HG02943 (cell line): ENCODE data around the gene ZNF627.
"Not testable (repeated sequence)": the region's sequence is repeated elsewhere in the genome, so short reads cannot be mapped to it uniquely, and the experiment has no call there.

ENCODE experiments used
- ATAC-seq: cut with Tn5 transposase; IDR thresholded peaks from one replicate; pipeline ENCODE4 v1.9.1; 2021; ENCODE audit warnings: mild to moderate bottlenecking, low read depth, moderate library complexity; ENCODE audit not compliant: unreplicated experiment

Gene ZNF627

DNA sequence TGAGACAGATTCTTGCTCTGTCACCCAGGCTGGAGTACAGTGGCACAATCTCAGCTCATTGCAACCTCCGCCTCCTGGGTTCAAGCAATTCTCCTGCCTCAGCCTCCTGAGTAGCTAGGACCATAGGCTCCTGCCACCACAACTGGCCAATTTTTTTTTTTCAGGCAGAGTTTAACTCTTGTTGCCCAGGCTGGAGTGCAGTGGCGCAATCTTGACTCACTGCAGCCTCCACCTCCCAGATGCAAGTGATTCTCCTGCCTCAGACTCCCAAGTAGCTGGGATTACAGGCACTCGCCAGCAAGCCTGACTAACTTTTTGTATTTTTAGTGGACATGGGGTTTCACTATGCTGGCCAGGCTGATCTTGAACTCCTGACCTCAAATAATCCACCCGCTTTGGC lies 23.5 kb upstream of the ZNF627 start:
- ATAC-seq, result not testable (repeated sequence)

DNA sequence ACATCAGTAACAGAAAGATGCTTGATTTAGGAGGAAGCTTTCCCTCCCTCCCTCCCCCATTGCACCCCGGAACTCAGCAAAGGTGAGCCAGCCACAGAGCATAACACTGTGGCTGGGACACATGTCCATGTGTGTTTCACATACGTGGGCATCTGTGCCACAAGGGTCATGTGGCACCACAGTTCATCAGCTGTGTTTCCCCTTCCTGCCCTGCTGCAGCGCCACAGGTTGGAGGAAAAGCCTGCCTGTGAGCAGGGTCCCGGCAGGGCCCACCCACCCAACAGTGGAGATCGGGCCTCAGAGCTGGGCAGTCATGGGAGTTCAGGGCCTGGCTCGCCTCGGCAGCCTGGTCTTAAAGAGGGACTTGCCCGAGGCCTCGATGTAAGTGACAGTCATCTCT lies 22.6 kb upstream of the ZNF627 start:
- no peak for ATAC-seq

DNA sequence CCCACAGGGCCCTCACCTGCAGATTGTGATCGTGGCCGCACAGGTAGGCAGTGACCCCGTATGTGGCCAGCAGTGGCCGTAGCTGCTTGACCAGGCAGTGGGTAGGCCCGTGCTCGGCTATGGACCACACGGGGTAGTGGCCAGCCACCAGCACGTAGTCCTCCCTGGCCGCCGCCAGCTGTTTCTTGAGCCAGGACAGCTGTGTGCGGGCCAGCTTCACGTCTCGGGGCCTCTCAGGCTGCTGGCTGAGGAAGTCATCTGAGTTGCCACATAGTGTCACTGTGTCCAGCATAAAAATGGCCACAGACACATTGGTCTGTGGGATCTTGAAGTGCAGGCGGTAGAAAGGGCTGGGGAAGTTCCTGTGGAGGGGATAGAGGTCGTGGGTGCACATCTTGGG lies 21.1 kb upstream of the ZNF627 start:
- ATAC-seq, result no peak

DNA sequence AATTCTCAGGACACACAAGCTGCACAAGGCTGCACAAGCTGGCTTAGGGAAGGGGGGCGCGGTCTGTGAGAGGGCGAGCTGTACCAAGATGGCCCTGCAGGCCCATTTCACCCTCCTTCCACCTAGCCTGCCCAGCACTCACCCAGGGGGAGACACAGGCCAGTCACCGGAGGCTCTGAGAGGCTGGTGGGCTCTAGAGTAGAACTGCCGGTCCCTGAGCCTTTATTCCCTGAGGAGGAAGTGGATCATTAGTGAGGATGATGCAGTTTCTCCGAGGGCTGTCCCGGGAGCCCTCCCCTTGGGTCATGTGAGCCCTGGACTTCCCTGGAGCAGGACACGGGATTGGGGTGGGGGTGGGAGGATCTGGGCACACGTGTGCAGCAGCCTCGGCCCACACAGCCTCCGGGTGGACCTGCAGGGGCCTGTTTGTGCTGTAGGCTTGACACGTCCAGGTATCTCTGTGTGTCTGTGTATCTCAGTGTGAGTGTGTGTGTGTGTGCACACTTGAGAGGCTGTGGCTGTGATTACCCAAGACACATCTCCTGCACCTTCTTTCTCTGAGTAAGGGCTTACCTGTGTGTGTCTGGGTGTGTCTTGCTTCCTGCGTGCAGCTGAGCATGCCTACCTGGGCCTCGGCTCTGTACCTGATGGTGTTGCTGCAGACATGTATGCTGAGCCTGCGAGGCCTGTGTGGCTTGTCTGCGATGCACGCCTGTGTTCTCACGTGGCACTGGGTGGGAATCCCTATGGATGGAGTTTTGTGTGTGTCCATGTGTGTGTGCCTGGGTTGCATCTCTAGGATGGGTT lies 19.6 kb upstream of the ZNF627 start, which contains the start of gene ACP5:
TSS of gene ACP5 (minus strand) at position 195 of the 807 bp plus-strand sequence. CDS start 328 bp downstream, outside the sequence.
- ATAC-seq, result no peak

DNA sequence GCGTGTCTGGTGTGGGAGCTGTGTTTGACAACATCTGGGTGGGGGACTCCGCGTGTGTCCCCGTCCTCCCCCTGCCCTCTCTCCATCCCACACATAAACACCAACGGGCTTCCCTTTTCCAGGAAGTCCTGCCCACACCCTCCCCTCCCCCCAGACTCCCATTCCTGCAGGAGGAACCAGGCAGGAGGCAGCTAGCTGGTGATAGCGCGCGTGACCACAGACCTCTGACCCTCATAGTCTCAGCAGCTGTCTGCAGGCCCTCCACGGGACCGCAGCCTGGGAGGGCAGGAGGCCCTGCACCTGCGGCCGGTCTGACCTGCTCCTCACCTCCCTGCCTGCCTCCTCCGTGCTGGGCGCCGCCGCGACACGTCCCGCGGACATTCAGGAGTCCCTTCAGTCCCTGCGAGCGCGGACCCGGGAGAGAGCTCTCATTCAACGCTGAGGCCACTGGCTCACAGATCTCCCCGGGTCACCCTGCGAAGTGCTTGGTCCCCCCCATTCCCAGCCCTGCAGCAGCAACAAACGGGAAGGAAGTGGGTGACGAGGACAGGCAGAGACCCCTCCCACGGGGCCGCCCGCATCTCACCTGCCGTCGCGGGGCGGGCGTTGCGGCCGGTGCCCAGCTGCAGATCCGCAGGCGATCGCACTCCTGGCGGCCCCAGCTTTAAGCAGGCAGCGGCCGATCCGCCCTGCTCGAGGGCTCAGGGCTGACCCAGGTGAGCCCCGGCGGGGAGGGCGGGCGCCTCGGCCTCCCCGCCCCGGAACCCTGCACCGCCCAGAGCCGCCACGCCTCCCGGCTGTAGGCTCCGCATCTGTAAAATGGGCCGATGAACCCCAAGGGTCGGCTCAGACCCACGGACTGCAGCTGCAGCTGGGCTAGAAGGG lies 18.8 kb upstream of the ZNF627 start:
- ATAC-seq, result no peak

DNA sequence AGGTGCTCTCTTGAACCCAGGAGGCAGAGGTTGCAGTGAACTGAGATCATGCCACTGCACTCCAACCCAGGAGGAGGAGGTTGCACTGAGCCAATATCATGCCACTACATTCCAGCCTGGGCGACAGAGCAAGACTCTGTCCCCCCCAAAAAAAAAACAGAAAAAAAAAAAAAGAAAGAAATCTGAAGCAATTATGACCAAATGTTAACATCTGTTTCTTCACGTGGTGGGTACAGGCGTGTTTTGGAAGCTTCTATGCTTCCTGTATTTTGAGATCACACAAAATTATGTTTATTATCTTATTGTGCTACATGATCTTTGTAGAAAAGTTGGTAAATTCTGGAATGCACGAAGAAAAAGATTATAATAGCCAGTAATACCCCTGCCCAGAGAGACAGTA lies 17.2 kb upstream of the ZNF627 start:
- no peak for ATAC-seq

DNA sequence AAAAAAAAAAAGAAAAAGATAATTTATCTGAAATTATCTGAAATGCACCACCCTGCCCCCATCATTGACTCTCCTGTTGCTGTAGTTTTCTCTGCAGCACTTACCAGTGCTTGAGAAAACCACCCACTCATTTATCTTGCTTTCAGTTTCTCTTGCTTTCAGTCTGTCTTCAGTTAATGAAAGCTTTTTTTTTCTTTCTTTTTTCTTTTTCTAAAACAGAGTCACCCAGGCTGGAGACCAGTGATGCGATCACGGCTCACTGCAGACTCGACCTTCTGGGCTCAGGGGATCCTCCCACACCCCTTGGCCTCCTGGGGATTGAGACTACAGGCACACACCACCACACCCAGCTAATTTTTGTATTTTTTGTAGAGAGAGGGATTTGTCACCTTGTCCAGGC lies 15.5 kb upstream of the ZNF627 start:
- peak; percentile 56 for ATAC-seq

DNA sequence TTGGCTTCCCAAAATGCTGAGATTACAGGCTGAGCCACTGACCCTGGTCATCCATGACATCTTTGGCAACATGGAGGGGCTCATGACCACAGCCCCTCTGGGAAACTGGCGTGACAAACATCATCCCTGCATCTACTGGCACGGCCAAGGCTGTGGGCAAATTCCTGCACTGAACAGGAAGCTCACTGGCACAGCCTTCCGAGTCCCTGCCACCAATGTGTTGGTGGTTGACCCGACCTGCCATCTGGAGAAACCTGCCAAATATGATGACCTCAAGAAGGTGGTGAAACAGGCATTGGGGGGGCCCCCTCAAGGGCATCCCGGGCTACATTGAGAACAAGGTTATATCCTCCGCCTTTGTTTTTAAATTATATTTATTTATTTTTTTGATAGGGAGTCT lies 11.0 kb upstream of the ZNF627 start:
- ATAC-seq, result no peak

DNA sequence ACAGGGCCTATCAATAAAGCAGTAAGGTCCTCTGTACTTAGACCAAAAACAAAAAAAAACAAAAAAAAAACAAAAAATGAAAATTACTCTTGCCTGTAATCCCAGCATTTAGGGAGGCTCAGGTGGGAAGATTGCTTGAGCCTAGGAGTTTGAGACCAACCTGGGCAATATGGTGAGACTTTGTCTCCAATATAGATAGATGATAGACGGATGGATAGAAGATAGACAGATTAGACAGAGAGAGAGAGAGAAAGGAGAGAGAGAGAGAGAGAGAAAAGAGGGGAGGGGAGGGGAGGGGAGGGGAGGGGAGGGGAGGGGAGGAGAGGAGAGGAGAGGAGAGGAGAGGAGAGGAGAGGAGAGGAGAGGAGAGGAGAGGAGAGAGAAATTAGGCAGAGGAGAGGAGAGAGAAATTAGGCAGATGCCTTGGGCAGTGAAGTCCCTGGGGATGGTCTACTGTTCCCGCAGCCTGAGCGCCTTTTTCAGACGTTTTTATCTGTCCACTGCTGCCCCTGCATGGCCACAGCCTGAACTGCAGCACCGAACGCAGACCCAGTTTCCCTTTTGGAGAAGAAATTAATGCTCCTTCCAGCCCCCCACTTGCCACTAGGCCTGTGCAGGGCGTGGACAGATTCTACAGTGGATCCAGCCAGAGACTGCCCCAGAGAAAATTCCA lies 9.8 kb upstream of the ZNF627 start:
- ATAC-seq, result no peak

DNA sequence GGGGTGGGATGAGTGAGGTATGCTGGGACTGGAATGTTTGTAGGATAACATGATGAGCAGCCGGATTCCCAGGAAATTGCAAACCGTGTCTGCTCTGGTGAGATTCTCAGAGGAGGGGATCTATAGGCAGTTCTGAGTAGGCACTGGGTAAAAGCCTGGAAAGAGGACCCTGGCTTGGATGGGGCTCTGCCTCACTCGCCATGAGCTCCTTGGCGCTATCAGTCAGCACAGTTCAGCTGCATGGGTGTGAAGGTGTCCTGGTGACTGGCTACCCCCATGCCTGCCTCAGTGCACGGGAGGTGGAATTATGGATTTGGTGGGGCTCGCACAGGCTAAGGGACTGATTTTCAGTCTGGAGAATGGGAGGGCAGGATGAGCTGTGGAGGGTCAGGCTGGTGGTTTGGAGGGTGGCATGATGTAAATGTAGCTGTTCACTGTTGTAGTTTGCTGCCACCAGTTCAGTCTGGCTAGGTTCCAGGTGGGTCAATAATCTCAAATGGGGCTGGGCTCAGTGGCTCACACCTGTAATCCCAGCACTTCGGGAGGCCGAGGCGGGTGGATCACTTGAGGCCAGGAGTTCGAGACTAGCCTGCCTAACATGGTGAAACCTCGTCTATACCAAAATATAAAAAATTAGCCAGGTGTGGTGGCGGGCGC lies 9.2 kb upstream of the ZNF627 start:
- no peak for ATAC-seq

DNA sequence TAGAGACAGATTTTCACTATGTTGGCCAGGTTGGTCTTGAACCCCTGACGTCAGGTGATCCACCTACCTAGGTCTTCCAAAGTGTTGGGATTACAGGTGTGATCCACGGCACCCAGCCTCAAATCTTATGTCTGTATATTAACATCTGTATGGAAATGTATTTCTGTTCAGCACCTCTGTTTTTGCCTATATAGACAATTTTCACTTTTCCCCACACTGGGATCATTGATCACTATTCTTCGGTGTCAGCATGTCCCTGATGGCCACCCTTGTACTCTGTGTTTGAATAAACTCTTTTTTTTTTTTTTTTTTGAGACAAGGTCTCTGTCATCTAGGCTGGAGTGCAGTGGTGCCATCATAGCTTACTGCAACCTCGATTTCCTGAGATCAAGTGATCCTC lies 3.2 kb upstream of the ZNF627 start:
- no peak for ATAC-seq

DNA sequence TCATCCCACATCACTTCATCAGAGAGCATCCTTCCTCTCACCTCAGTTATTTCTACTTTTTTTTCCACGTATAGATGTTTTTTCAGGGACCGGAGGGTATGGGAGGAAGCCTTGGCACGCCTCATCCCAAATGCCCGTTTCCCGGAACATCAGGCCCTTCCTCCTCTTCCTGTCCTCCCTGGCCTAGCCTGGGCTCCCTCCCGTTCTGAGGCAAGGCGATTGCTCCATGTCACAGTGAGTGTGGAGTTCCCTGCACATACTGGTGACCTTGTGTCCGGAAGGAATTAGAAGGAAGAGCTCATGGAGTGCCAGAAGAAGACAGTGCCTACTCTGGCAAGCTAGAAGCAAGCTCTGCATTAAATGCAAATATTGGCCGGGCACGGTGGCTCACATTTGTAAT lies 1.1 kb upstream of the ZNF627 start:
- ATAC-seq, result no peak

DNA sequence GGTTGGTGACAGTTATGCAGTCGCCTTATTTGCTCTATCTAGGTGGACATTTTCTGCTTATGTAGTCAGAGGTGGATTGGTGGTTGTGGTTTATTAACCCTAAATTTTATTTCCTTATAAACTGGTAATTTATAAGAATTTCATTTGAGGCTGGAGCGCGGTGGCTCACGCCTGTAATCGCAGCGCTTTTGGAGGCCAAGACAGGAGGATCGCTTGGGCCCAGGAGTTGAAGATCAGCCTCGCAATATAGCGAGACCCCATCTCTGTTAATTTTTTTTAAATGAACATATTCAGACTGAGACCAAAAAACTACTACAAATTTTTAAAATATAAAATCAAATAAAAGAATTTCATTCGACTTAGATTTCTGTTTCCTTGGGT lies 810 bp downstream of the ZNF627 start:
- ATAC-seq, result no peak

DNA sequence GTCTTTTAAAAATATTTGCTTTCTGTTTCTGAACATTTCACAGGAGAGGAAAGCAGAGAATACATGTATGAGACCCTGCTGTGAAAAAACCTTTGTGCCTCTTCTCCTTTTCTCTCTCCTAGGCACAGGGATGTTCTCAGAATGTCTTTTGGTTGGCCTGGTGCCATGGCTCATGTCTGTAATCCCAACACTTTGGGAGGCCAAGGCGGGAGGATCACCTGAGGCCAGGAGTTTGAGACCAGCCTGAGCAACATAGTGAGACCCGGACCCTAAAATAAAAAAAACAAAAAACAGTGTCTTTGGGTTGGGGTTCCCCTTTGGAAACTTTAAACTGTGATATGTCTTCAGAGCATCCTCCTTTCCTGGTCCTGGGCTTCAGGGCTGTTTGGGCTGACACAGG lies 1.5 kb downstream of the ZNF627 start:
- no peak for ATAC-seq

DNA sequence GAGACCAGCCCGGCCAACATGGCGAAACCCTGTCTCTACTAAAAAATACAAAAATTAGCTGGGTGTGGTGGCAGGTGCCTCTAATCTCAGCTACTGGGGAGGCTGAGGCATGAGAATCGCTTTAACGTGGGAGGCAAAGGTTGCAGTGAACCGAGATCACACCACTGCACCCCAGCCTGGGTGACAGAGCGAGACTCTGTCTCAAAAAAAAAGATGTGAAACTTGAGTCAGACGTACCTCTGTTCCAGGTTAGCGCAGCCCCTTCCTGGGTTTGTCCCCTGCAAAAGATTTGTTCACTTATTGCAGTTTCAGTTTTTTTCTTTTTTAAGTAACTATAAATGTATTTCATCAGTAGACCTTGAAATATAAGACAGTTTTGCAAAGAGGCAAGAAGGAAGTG lies 2.4 kb downstream of the ZNF627 start:
- not testable (repeated sequence) for ATAC-seq

DNA sequence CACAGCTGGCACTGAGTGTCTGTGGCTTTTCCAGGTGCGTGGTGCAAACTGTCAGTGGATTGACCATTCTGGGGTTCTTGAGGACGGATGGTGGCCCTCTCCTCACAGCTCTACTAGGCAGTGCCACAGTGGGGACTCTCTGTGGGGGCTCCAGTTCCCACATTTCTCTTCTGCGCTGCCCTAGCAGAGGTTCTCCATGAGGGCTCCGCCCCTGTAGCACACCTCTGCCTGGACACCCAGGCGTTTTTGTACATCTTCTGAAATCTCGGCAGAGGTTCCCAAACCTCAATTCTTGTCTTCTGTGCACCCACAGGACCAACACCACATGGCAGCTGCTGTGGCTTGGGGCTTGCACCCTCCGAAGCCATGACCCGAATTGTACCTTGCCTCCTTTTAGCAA lies 9.2 kb downstream of the ZNF627 start:
- ATAC-seq, result no peak

DNA sequence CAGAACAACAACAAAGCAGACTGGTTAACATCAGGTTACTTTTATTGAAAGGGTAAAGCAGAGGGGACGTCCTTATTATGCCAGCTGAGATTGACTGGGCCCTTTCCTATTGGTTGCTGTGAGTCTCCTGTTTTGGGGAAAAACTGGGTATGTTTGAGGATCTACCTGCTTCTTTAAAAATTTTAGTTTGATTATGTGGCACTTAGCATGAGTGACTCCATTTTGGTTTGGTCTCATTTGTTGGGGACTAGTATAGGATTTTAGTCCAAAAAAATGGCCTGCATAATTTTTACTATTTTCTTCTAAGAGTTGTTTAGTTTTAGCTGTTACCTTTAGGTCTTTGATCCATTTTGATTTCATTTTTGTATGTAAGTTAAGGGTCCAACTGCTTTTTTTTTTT lies 14.4 kb downstream of the ZNF627 start:
- no peak for ATAC-seq

DNA sequence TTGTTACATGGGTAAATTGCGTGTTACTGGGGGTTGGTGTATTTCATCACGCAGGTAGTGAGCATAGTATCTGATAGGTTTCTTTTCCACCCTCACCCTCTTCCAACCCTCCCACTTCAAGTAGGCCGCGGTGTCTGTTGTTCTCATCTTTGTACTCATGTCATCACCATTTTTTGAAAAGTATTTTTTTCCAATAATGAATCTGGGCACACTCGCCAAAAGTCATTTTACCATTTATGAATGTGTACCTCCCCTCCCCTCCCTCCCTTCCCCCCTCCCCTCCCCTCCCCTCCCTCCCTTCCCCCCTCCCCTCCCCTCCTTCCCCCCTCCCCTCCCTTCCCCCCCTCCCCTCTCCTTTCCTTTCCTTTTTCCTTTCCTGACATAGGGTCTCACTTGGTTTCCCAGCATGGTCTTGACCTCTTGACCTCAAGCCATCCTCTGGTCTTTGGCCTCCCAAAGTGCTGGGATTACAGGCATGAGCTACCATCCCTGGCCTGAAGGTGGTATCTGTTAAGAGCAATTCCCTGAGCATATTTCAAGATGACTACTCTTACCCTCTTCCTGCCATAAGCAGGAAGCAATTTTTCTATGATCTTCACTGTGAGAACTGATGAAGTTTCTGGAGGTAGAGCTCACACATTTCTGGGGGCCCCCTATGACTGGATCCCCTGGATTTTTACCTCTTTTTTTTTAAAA lies 15.7 kb downstream of the ZNF627 start:
- no peak for ATAC-seq

DNA sequence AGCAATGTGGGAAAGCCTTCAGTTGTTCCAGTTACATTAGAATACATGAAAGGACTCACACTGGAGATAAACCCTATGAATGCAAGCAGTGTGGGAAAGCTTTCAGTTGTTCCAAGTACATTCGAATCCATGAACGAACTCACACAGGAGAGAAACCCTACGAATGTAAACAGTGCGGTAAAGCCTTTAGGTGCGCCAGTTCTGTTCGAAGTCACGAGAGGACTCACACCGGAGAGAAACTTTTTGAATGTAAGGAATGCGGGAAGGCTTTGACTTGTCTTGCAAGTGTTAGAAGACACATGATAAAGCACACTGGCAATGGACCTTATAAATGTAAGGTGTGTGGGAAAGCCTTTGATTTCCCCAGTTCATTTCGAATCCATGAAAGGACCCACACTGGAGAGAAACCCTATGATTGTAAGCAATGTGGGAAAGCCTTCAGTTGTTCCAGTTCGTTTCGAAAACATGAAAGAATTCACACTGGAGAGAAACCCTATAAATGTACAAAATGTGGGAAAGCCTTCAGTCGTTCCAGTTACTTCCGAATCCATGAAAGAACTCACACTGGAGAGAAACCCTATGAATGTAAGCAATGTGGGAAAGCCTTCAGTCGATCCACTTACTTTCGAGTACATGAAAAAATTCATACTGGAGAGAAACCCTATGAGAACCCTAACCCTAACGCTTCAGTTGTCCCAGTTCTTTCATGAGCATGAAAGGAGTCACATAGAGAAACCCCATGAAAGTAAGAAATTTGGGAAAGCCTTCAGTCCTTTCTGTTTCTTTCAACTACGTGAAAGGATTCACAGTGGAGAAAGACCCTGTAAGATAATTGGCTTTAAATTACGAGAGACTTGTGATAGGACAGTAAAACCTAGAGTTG lies 20.1 kb downstream of the ZNF627 start:
- ATAC-seq, result no peak
